Measurements from ENCODE around the gene BAIAP2. TPM values are rescaled to one million over a fixed set of nuclear protein-coding genes. Genes with fewer than 3 reads are reported as not detected.

The BAIAP2 gene
- total and polyA plus RNA-seq, 8 donors: 21.1 to 263 (median 56.3) TPM

GRCh38 chr17:81160306-81160705 is 125.4 kb downstream of the BAIAP2 start:
- WGBS, 5 donors: 7 to 66% (median 54%) methylated on average over 6 to 28 of the region's 28 CpGs
- H3K36me3 ChIP-seq: no peaks in the 10 kb centered on the region
- peak overlapping the region; percentile 24 to 40 (median 30) for H3K4me3 ChIP-seq
- H3K4me1 ChIP-seq: peaks cover under 1 to 14% (median 11%) of the 10 kb centered on the region in 4 donors
- DNase-seq: no peak
- H3K27me3 ChIP-seq: peaks cover 0 to 31% (median 9%) of the 10 kb centered on the region in 3 donors
- H3K27ac ChIP-seq: peak overlapping the region in 4 of 5 donors; percentile 22 to 72 (median 46)
- TF ChIP-seq EP300 (IDR thresholded peaks at IDR 0.05) (no peak), POLR2AphosphoS5 (IDR thresholded peaks at IDR 0.05) (no peak)
- intact Hi-C loops (cut with DNase I; ENCODE audit: low total_unique reads): no loop called here
- H3K9me3 ChIP-seq: no peaks in the 10 kb centered on the region

GRCh38 chr17:81160747-81161453 is 125.9 kb downstream of the BAIAP2 start:
- H3K9me3 ChIP-seq: no peaks in the 10 kb centered on the region
- WGBS, 5 donors: 66 to 75% (median 73%) methylated on average over 22 to 32 of the region's 32 CpGs
- peaks cover 6 to 19% (median 16%) of the 10 kb centered on the region in 4 donors for H3K4me1 ChIP-seq
- H3K27ac ChIP-seq: peak overlapping the region in 3 of 5 donors; percentile 24 to 72 (median 69)
- H3K36me3 ChIP-seq: no peaks in the 10 kb centered on the region
- no peak for DNase-seq
- peaks cover 0 to 37% (median 13%) of the 10 kb centered on the region in 3 donors for H3K27me3 ChIP-seq
- H3K4me3 ChIP-seq: peak overlapping the region in 1 of 4 donors; percentile 40
- TF ChIP-seq EP300 (IDR thresholded peaks at IDR 0.05) (no peak), CTCF (IDR thresholded peaks at IDR 0.05) (no peak), POLR2AphosphoS5 (IDR thresholded peaks at IDR 0.05) (no peak), POLR2A (IDR thresholded peaks at IDR 0.05) (no peak)
- intact Hi-C loops (cut with DNase I; ENCODE audit: low total_unique reads): no loop called here

GRCh38 chr17:81161536-81161935 is 126.6 kb downstream of the BAIAP2 start:
- peaks cover 0 to 42% (median 16%) of the 10 kb centered on the region in 3 donors for H3K27me3 ChIP-seq
- no peak overlapping the region for H3K4me3 ChIP-seq
- H3K27ac ChIP-seq: no peak overlapping the region
- no peak for TF ChIP-seq POLR2AphosphoS5 (IDR thresholded peaks at IDR 0.05)
- TF ChIP-seq EP300 (IDR thresholded peaks at IDR 0.05): no peak
- TF ChIP-seq CTCF (IDR thresholded peaks at IDR 0.05): no peak
- TF ChIP-seq POLR2A (IDR thresholded peaks at IDR 0.05): no peak
- DNase-seq: no peak
- peaks cover 6 to 23% (median 19%) of the 10 kb centered on the region in 4 donors for H3K4me1 ChIP-seq
- H3K36me3 ChIP-seq: no peaks in the 10 kb centered on the region
- 91 to 96% (median 92%) methylated on average over 8 to 15 of the region's 15 CpGs for WGBS, 5 donors
- no peaks in the 10 kb centered on the region for H3K9me3 ChIP-seq
- intact Hi-C loops (cut with DNase I; ENCODE audit: low total_unique reads): no loop called here

- intact Hi-C loops (cut with DNase I; ENCODE audit: low total_unique reads): no loop called here
- DNase-seq: no peak
- H3K4me1 ChIP-seq: peaks cover 6 to 25% (median 23%) of the 10 kb centered on the region in 4 donors
- TF ChIP-seq CTCF (IDR thresholded peaks at IDR 0.05): no peak
- TF ChIP-seq POLR2AphosphoS5 (IDR thresholded peaks at IDR 0.05): no peak
- no peak for TF ChIP-seq POLR2A (IDR thresholded peaks at IDR 0.05)
- no peak for TF ChIP-seq EP300 (IDR thresholded peaks at IDR 0.05)
- H3K27me3 ChIP-seq: peaks cover 0 to 46% (median 21%) of the 10 kb centered on the region in 3 donors
- no peak overlapping the region for H3K27ac ChIP-seq
- no peaks in the 10 kb centered on the region for H3K36me3 ChIP-seq
- no peaks in the 10 kb centered on the region for H3K9me3 ChIP-seq
- no peak overlapping the region for H3K4me3 ChIP-seq
- WGBS, 5 donors: 84 to 94% (median 88%) methylated on average over 8 to 16 of the region's 16 CpGs
These were observed 127.0 kb downstream of the BAIAP2 start for GRCh38 chr17:81161972-81162371.

GRCh38 chr17:81162491-81162890 is 127.5 kb downstream of the BAIAP2 start:
- no peak overlapping the region for H3K4me3 ChIP-seq
- no peak for TF ChIP-seq POLR2AphosphoS5 (IDR thresholded peaks at IDR 0.05)
- no peak for TF ChIP-seq CTCF (IDR thresholded peaks at IDR 0.05)
- TF ChIP-seq POLR2A (IDR thresholded peaks at IDR 0.05): no peak
- no peak for TF ChIP-seq EP300 (IDR thresholded peaks at IDR 0.05)
- H3K9me3 ChIP-seq: no peaks in the 10 kb centered on the region
- H3K4me1 ChIP-seq: peaks cover 6 to 25% (median 23%) of the 10 kb centered on the region in 4 donors
- H3K27ac ChIP-seq: no peak overlapping the region
- H3K27me3 ChIP-seq: peaks cover 0 to 52% (median 22%) of the 10 kb centered on the region in 3 donors
- DNase-seq: no peak
- no peaks in the 10 kb centered on the region for H3K36me3 ChIP-seq
- 79 to 92% (median 82%) methylated on average over 7 to 11 of the region's 11 CpGs for WGBS, 5 donors
- intact Hi-C loops (cut with DNase I; ENCODE audit: low total_unique reads): no loop called here
